Measurements from ENCODE around the gene KRTAP5-8.
"Not testable (repeated sequence)": the region's sequence is repeated elsewhere in the genome, so short reads cannot be mapped to it uniquely, and the experiment has no call there.

KRTAP5-8 gene

DNA sequence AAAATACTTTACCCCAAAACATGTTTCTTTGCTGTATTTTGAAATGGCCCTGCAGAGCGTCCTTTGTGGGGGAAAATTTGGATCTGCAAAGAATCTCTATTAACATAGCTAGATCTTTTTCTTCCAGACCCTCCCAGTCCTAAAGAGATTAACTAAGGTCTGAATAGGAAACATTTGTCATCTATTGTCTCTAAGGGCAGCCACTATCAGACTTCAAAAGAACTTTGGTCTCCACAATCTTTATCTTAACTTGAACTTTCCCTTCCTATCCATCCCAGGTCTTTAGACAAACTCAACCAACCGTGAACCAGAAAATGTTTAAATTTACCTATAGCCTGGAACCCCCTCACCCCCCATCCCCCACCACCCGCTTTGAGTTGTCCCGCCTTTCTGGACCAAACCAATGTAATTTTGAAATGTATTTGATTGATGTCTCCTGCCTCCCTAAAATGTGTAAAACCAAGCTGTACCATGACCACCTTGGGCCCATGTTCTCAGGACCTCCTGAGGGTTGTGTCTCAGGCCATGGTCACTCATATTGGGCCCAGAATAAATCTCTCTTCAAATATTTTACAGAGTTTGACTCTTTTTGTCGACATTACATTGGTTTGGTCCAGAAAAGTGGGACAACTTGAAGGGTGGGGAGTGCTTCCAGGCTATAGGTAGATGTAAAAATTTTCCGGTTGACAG is 6.8 kb downstream of the KRTAP5-8 start:
- DNase-seq = no peak

DNA sequence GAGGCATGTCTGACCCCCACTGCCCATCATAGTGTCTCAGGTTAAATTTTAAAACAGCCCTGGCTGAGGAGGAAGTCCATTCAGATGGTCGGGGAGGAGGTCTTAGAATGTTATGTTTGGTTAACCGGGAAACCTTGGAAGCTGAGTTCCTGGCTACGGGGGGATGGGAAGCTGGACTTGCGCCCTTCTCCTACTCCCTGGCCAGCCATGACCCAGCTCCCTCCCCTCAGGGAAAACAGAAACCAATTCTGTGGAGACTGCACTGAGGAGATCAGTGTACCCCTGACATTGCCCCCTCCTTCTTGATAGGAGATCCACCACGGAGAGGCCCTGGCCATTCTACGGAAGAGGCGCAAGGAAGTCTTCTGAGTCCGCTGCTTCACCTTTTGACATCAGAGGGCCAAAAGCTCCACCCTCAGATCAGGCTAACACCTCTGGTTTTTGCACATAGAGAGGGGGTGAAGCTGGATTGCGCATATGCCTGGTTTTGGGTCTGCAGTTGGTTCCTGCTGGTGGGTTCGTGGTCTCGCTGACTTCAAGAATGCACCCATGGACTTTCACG is 7.7 kb downstream of the KRTAP5-8 start:
- no peak for DNase-seq

DNA sequence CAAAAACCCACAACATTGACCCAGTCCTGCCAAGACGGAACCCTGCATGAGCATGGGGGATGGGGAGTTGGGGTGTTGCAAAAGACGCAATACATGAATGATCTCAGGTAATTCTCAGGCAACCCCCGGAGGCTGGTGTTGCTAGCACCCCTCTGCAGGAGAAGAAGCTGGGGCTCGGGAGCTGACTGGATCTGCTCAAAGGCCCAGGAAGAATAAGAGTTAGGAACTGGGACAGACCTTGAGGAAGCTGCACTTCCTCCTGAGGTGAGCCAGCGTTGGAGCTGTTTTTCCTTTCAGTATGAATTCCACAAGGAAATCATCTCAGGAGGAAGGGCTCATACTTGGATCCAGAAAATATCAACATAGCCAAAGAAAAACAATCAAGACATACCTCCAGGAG is 10.3 kb downstream of the KRTAP5-8 start, which contains the start of gene KRTAP5-9:
Gene KRTAP5-9 (plus strand): TSS at position 301 of the 400 bp plus-strand sequence. CDS start 238 bp downstream, outside the sequence.
- DNase-seq = no peak

DNA sequence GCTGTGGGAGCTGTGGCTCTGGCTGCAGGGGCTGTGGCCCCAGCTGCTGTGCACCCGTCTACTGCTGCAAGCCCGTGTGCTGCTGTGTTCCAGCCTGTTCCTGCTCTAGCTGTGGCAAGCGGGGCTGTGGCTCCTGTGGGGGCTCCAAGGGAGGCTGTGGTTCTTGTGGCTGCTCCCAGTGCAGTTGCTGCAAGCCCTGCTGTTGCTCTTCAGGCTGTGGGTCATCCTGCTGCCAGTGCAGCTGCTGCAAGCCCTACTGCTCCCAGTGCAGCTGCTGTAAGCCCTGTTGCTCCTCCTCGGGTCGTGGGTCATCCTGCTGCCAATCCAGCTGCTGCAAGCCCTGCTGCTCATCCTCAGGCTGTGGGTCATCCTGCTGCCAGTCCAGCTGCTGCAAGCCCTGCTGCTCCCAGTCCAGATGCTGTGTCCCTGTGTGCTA is 10.9 kb downstream of the KRTAP5-8 start:
- DNase-seq = no peak

DNA sequence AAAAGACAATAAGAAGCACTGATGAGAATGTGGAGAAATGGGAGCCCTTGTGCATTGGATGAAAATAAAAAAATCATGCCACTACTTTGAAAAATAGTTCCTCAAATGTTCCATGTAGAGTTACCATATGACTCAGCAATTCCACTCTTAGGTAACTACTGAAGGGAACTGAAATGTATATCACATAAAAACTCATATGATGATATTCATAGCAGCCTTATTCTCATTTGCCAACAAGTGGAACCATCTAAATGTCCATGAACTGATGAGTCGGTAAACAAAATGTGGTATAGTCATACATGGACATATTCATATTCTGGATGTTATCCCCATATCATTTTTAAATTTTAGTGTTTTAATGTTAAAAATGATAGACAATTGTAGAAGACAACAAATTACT is 13.9 kb downstream of the KRTAP5-8 start:
- peak; percentile 95 for DNase-seq

DNA sequence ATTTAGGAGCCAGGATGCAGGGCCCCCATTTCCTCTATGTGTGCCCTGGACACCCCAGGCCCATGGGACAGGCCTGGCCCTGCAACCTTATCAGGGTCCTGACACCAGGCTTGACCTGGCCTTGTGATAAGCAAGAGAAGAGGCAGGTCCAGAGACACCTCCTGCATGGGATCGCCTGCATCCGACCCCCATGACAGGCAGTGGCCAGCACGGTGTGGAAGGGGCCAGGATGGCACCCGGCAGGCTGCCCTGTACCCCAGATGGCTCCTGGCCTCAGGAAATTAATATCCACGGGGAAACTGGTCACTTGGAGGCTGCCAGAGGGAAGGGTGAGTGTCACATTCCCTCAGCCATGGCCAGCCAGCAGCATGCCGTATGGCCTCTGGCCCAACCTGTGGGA is 17.2 kb downstream of the KRTAP5-8 start:
- DNase-seq = no peak

DNA sequence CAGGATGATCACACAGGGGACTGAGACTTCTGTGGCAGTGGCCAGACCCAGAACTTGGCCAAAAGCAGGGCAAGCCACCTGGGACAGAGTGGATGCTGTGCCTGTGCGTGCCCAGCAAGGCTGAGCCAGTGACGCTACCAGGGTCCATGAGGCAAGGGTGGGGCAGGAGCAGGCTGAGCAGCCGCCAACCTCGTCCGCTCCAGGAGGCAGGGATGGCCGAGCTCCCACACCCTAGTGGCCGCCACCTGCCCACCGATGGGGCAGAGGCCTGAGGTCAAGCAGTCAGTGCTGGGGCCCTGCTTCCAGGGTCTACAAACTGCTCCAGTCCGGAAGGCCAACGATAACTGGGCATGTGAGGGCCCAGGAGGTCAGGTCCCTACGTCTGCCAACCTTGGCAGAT is 17.7 kb downstream of the KRTAP5-8 start:
- DNase-seq = no peak

DNA sequence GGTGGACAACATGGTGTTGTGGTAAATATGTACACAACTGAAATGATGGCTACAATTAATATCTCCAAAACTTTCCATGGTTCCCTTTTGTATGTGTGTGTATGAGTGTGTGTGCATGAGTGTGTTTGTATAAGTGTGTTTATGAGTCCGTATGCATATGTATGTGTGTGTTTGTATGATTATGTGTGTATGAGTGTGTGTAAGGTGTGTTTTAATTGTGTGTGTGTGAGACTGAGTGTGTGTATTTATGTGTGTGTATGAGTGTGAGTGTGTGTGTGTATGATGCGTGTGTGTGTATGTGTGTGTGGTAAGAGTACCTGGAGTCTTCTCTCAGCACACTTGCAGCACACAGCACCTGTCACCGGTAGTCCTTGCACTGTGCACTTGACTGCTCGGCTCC is 18.2 kb downstream of the KRTAP5-8 start:
- no peak for DNase-seq

DNA sequence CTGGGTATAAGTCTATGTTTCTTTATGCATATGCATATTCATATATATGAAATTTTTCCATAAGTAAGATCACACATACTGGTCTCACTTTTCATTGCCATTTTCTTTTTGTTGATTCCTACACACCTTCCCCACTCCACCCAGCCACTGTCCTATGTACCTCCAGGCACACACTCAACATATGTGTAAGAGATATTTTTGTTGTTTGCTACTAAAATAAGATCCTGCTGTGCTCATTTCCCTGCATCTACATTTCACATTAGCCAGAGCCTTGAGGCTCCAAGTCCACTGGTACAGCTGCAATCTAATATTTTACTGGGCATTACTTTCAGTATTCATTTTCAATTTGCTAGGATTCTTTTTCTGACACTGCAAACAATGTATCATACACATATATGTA is 19.4 kb downstream of the KRTAP5-8 start:
- DNase-seq = no peak

DNA sequence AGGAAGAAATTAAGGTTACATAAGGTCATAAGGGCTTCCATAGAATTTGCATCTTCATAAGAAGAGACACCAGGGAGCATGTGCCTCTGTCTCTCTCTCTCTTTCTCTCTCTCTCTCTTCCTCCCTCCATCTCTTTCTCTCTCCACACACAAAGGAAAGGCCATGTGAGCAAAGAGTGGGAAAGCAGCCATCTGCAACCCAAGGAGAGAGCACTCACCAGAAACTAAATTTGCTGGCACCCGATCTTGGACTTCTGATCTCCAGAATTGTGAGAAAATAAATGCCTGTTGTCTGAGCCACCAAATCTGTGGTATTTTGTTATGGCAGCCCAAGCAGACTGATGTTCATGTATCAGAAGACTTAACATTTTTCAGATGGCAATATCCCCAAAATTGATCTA is 21.2 kb downstream of the KRTAP5-8 start:
- no peak for DNase-seq

DNA sequence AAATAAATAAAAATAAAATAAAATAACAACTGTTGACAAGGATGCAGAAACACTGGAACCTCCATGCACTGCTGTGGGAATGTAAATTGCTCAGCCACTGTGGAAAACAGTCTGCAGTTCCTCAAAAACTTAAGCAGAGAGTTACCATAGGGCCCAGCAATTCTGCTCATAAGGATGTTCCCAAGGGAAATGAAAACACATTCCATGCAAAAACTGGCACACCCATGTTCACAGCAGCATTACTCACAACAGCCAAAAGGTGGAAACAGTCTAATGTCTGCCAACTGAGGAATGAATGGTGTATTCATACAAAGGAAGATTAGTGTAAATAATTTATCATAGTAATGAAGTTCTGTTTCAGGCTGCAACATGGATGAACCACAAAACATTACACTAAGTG is 24.3 kb downstream of the KRTAP5-8 start:
- DNase-seq = no peak

DNA sequence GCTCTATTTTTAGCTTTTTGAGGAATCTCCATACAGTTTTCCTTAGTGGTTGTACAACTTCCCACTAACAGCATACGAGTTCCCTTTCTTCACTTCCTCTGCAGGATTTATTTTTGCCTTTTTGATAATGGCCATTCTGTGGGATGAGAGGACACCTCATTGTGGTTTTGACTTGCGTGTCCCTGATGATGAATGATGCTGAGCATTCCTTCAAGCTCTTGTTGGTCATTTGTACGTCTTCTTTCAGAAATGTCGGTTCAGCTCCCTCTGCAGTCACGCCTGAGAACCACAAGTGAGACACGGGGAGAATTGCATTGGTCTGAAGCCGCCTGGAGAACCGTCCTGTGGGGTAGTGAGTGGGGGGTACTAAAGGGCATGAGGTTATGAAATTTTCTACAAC is 25.6 kb downstream of the KRTAP5-8 start:
- peak; percentile 95 for DNase-seq

DNA sequence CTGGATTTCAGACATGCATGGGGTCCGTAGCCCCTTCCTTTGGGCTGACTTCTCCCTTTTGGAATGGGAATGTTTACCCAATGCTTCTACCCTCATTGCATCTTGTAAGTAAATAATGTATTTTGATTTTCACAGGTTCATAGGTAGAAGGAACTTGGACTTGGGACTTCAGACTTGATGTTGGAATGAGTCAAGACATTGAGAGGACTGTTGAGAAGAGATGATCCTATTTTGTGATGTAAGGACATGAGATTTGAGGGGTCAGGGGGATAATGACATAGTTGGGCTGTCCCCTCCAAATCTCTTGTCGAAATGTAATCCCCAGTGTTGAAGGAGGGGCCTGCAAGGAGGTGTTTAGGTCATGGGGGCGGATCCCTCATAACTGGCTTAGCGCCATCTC is 26.6 kb downstream of the KRTAP5-8 start:
- no peak for DNase-seq

DNA sequence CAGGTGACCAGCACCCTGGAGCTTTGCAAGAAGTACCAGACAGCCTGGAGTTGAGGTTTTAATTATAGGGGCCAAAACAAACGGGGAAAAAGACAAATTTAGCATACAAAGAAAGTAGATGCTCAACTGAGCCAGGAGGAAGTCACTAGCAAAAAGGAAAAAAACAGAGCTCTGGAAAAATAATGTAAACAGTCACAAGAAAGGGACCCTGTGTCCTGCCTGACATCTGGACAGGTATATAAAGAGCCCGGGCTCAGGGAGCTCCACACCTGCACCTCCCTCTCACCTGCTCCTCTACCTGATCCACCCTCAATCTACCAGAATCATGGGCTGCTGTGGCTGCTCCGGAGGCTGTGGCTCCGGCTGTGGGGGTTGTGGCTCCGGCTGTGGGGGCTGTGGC is 27.4 kb downstream of the KRTAP5-8 start, which contains the start of gene KRTAP5-10:
Gene KRTAP5-10 (plus strand): TSS at position 301 of the 400 bp plus-strand sequence. CDS start 25 bp downstream, at position 326.
- DNase-seq = no peak

DNA sequence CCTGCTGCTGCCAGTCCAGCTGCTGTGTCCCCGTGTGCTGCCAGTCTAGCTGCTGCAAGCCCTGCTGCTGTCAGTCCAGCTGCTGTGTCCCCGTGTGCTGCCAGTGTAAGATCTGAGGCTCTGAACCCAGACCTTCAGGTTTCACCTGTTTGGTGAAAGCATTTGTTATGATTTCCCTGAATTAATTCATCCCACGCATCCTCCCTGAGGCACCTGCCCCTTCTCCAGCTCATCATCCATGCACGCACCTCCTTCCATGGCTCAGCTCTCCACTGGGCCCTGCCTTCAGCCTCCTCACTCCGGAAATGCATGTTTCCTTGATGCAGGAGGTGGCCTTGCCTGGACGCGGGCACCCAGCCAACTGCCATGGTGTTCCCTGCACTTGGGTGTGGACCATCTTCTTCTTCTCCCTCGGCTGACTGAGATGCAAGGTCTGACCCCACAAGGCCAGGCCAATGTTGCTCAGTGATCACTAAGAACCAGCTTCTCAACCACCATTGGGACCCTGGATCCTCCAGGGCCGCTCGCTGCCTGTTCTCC is 28.3 kb downstream of the KRTAP5-8 start:
- DNase-seq = no peak

DNA sequence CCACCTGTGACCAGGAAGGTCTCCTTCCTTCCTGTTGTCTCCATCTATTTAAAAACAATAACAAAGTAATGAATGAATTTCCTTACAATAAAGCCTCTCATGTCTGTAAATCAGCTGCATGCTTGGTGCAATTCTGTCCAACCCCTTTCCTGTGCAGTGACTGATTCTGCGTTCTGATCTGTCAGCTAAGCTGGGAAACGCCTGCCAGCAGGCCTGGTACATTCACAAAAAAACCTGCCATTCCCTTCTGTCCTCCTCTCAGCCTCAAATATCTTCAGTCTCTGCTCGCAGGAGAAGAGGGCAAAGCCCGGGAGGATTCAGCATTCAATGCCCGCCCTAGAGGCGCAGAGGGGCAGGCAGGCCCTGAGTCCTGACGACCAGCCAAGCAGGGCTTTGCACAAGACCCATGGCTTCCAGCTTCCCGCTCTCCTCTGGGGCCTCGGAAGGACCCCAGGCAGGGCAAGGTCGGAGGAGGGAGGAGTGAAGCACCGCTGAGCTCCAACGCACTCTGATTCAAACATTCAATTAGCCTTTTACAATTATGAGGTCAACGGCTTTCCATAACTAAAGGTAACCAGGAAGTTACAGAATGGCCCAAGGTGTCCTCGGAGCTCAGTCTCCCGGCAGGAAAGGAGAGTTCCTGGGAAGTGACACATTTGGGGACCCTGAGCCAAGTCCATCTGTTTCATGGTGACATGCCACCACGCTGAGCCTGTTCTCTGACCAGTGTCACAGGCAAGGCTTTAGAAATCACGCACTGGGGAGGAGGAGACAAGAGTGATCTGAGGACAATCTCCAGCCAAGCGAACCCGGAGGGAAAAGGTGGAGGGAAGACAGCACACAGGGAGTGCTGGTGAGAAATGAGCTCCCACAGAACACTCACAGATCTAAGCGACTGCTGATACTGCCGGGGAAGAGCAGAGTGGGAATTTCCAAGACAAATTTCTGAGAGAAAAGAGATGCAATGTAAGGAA is 29.1 kb downstream of the KRTAP5-8 start:
- not testable (repeated sequence) for DNase-seq

DNA sequence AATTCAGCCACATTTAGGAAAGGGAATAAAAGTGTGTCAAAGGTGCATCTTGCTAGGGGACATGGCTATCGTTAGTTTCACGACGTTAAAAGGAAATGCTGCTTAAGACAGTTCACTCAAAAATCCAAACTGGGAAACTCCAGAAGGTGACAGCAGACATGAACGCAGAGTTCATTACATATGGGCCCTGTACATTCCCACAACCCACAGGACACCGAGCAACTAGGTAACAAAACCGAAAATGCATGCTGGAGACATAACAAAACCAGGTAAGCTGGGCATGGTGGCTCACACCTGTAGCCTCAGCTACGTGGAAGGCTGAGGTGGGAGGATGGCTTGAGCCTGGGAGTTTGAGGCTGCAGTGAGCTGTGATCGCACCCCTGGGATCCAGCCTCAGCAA is 29.8 kb downstream of the KRTAP5-8 start:
- not testable (repeated sequence) for DNase-seq

DNA sequence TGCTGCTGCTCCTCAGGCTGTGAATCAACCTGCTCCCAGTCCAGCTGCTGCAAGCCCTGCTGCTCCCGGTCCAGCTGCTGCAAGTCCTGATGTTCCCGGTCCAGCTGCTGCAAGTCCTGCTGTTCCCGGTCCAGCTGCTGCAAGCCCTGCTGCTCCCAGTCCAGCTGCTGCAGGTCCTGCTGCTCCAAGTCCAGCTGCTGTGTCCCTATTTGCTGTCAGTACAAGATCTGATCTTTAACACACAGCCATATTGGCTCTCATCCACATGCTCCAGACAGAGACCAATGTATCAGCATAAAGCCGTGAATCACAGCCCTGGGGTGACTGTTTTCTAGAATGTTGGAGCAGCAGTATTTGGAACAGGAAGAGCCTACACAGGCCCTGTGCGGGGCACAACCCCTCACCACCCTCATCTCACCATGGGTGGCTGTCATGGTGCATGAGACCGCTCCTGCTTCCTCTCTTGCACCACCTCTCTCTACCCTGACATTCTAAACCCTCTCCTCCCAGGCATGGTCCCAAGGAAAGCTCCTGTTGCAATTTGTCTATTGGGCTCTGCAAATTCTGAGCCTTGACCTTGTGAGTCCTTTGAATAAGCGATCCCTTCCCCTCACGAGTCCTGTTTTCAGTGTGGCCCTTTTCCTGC is 31.0 kb downstream of the KRTAP5-8 start:
- DNase-seq = no peak

DNA sequence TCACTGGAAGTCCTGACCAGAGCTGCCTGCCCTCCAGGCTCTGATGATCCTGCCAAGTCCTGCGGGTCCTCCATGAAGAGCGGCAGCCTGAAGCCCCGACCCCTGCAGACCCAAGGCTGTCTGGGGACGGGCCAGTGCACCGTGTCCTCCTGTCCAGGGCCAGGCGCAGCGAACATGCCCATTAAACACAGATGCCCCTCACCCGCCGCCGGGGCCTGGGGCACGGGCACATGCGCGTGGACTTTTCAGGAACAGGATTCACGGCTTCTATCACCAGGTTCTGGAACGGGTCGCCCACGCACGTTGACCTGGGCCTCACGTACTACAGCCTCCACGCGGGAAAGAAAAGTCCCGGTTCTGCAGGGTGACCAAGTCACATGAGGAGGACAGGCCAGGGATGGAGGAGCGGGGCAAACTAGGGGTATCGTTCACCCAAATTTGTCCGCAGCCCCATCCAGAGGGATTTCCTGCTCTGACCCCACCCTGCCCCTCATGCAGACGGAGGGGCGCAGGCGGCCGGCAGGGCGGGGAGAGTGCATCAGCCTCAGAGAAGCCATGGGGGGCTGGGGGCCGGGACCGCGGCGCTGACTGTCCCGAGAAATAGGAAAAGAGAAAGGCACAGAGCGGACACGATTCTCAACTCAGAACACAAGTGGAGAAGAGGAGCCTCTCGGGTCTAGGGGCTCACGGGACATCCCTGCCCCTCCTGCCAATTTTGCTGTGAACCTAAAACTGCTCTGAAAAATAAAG is 33.5 kb downstream of the KRTAP5-8 start:
- DNase-seq = not testable (repeated sequence)

DNA sequence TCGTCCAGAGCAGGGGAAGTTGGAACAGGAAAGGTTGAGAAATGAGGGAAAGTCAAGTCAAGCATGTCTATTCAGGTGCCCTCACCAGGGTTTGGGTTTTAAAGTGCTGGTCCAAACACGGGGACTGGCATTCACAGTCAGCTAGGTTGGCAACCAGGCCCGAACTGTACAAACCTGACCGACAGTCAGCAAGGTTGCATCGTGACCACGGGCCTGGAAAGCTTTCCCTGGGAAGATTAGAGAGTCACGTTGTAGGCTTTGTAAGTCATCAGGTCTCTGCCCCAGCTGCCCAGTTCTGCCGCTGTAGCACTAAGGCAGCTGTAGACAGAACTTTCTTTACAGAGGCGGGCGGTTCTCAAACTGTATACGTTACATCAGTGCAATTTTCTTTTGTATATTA is 35.0 kb downstream of the KRTAP5-8 start:
- DNase-seq = no peak

DNA sequence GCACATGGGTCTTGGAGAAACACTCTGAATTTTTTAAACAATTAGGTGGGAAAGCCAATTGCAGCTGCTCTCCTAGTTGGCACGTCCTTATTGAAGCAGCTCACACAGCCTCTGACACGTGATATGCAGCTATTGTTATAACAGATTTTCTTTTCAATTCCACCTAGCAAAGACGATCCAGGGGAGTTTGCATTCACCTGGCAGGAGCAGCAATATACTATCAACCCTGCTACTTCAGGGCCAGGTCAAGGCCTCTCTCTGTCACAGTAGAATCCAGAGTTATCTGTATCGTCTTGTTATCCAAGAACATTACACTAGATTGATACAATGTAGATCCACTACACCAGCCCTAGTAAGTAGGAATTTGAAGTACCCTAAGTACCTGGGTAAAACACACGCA is 36.6 kb downstream of the KRTAP5-8 start:
- DNase-seq = no peak

Measured in OCI-M1 (cell line).